ENCODE data around the gene IFIT2.
"Not testable (repeated sequence)": the region's sequence is repeated elsewhere in the genome, so short reads cannot be mapped to it uniquely, and the experiment has no call there.

The IFIT2 gene, protein sequence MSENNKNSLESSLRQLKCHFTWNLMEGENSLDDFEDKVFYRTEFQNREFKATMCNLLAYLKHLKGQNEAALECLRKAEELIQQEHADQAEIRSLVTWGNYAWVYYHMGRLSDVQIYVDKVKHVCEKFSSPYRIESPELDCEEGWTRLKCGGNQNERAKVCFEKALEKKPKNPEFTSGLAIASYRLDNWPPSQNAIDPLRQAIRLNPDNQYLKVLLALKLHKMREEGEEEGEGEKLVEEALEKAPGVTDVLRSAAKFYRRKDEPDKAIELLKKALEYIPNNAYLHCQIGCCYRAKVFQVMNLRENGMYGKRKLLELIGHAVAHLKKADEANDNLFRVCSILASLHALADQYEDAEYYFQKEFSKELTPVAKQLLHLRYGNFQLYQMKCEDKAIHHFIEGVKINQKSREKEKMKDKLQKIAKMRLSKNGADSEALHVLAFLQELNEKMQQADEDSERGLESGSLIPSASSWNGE

DNA sequence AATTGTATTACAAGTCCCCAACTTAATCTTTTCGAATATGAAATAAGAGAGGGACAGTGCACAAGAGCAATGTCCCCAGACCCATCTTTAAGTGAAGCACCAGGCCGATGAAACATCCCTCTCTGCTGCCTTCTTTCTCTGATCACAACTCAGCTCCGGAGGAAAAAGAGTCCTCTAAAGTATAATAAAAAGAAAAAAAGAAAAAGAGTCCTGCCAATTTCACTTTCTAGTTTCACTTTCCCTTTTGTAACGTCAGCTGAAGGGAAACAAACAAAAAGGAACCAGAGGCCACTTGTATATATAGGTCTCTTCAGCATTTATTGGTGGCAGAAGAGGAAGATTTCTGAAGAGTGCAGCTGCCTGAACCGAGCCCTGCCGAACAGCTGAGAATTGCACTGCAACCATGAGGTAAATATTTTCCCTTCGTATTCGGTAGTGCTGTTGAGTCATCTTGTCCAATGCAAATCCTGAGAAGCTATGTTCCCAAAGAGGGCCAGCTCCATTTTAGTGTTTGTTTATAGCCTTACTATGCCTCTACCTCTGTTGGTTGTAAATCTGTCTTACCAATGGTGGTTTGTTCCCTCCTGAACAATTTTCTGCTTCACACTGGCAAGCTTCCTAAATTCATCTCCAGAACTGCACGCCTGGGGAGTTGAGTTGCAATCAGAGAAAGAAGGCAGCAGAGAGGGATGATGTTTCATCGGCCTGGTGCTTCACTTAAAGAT, at the start of gene IFIT2:
Gene IFIT2 (plus strand): TSS at position 326 of the 725 bp plus-strand sequence. CDS start 78 bp downstream, at position 404.
- peak; percentile 80 for DNase-seq

DNA sequence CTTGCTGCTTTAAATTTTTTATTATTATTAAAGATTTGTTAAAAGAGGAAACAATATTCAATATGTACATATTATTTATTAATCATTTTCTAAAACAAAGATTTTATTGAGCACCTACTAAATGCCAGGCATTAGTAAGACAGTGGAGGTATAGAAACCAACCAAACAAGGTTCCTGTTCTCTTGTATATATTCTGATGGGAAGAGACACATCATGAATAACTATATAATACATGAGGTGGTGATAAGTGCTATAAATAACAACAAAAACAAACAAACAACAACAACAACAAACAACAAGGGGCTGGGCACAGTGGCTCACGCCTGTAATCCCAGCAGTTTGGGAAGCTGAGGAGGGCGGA, 49.6 kb upstream of the IFIT2 start:
- no peak for DNase-seq

DNA sequence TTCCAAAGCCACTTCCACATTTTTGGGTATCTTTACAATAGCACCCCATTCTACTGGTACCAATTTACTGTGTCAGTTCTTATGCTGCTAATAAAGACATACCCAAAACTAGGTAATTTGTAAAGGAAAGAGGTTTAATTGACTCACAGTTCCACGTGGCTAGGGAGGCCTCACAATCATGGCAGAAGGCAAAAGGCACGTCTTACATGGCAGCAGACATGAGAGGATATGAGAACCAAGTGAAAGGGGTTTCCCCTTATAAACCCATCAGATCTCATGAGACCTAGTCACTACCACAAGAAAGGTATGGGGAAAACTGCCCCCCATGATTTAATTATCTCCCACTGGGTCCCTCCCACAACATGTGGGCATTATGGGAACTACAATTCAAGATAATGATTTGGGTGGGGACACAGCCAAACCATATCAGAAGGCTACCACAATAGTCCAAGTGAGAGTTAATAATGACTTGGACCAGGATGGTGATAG, 46.7 kb upstream of the IFIT2 start:
- not testable (repeated sequence) for DNase-seq

DNA sequence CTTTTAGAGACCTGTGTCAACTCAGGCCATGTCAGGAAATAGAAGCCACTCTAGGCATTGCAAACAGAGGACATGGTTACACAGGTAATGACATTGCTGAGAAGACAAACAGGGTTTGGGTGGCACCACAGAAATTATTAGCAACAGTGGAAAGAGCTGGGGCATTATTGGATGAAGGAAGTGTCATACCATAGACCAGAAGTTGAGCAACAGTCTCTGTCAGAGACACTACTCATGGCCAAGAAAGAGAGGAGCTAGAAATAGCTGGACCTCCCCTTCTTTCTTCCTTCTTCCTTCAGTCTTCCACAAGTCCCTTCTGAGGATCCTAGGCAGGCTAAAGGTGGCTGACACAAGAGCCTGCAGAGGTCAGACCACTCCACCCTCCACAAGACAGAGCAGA, 46.1 kb upstream of the IFIT2 start:
- DNase-seq, result no peak

DNA sequence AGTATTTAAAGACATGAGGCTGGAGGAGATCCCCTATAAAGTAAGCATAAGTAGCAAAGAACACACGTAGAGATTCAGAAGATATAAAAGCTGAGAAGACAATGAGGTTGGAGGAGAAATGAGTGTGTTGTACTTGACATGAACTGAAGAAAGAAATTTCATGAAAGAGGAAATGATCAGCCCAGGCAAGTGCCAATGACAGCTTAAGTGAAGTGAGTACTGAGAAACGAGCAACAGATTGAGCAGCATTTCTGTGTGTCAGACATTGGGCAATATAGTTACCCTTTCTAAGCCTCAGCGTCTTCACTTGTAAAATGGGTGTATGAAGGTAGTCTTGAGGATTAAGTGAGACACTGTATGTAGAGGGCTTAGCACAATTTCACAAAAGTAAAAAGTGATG, 45.5 kb upstream of the IFIT2 start:
- no peak for DNase-seq

DNA sequence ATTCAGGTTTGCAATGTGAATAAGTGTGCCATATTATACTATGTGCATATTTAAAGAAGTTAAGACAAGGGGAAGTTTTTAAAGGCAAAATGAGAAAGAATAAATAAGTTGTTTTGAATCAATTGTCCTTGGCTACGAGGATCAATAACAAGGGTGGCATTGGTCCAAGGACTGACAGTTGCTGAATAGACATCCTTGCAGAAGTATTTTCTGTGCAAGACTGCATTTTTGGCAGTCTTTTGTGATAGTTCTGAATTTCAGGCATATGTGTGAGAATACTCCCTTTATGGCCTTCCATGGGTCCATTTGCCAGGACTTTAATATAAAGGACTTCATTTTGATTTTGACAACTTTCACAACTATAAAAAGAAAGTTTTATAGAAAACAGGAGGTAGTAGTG, 44.9 kb upstream of the IFIT2 start:
- no peak for DNase-seq

DNA sequence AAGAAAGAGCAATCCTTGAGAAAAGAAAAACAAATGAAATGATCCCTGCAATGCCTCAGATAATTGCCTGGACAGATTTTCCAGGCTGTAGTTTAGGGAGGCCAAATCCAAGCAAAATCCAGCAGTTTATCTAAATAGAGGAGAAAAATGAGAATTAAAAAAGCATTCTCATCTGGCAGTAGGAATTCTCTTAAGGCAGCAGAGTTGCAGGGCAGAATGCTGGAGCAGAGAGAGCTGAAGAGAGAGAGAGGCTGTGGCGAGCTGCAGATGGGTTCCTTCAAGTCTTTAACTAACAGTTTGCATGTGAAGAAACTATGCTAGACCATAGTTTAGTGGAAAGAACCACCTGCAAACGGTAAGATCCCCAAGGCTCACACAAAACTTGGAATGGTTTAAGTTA, 44.3 kb upstream of the IFIT2 start:
- no peak for DNase-seq

DNA sequence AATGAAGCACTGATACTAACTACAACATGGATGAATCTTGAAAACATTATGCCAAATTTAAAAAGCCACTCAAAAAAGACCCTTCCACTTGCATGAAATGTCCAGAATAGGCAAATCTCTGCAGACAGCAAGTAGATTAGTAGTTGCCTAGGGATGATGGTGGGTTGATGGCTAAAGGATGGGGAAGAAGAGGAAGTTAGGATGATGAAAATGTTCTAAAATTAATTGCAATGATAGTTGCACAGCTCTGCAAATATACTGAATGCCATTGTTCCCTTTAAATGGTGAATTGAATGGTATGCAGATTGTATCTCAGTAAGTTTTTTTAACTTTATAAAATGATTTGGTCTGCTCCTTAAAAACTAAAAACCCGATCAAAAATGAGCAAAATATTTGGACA, 43.0 kb upstream of the IFIT2 start:
- no peak for DNase-seq

DNA sequence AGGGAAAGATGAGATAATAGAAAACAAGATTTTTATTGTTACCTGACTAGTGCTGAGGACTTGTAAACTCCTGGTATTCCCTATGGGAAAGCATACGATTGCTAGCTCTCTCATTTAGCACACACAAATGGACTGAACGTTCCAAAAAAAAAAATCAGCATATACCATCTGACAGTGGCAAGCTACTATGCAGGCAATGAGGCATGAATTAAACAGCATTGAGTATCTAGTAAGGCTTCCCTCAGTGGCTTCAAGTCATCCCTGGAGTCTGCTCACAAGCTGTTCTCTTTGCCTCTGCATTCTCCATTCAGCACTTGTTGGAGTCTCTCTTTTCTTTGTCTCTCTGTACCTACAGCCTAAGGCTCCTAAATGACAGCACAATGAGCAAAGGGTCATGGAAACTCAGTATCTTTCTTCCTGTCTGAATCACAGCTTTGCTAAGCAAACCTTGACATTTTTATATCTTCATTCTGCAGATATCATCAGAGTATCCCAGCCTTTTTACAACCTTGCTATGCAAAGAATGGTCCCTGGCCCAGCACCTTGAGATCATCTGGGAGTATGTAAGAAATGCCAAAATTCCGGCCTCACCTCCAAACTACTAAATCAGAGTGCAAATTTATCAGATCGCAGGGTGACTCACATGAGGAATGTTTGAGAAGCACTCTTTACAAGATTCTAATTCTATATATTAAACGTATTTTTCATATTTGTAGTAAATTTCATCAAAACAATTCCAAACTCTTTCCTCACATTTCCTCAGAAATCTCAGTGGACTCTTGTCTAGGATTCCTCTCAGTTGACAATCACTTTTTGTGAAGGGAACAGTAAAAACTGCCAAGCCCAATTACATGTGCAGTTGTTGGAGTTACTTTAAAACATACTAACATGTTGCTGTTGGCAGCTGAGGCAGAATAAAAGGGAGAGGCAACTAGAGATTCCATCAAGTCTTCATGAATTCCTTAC, 39.5 kb upstream of the IFIT2 start:
- DNase-seq, result no peak

DNA sequence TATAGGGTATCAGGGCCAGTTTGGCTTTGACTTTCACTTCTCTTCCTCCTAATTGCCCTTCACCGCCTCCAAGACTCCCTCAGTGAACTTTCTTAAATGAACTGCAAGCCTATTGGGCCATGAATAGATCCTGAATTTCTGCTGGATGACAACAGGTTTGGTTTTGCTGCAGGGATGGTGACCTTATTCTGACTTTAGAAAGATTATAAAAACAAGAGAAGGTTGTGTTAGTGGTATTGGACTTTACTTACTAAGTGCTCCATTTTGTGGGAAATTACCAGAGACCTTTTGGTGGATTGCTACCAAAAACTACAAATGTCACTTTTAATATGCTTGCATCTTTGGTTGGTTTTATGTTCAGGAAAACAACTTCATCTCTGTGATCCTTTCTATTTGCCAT, 38.8 kb upstream of the IFIT2 start:
- no peak for DNase-seq

DNA sequence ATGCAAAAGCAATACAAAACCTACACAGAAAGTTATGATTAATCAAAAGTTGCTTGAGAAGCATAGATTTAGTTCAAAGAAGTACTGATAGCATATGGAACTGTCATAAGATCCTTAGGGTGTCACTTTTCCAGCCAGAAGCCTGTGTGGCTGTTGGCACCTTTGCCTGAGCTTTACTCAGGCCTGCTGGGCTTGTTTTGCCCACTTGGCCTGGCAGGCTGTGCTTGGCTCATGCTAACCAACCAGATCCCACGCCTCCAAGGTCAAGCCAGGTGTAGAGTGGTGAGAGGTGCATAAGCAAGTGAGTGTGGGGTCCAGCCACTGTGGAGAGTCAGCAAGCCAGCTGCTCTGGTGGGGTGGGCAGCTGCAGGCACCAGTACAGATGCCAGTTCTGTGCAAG, 38.3 kb upstream of the IFIT2 start:
- DNase-seq, result no peak

DNA sequence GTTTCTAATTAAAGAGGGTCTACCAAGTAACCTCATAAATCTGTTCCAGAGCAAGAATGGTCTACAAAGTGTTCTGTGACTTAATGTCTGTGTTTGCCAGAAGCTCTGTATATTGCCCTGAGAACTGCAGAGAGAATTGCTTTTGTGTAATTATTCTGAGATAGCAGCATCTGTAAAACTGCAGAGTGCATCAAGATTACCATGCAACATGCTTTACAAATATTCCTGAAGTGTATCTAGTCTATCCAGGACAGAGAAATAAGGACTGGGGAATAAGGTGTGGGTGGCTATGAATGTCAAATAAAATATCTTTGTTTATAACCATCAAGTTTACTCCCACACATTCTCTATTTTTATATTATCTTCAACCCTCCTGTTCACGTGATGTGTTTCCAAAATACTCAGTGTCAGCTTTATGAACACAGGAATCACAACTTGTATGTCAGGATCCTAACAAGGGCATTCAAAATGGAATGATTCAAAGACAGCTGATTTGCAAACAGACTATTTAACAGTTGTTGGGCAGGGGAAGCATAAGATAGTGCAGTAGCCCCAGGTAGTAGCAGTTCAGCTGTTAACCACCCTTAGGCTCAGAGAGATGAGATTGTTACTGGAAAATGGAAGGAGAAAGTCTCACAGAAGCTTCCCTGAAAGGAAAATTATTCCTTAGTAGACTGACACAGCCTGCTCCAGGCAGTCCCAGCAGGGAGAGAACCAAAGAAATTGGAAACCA, 35.0 kb upstream of the IFIT2 start:
- no peak for DNase-seq

DNA sequence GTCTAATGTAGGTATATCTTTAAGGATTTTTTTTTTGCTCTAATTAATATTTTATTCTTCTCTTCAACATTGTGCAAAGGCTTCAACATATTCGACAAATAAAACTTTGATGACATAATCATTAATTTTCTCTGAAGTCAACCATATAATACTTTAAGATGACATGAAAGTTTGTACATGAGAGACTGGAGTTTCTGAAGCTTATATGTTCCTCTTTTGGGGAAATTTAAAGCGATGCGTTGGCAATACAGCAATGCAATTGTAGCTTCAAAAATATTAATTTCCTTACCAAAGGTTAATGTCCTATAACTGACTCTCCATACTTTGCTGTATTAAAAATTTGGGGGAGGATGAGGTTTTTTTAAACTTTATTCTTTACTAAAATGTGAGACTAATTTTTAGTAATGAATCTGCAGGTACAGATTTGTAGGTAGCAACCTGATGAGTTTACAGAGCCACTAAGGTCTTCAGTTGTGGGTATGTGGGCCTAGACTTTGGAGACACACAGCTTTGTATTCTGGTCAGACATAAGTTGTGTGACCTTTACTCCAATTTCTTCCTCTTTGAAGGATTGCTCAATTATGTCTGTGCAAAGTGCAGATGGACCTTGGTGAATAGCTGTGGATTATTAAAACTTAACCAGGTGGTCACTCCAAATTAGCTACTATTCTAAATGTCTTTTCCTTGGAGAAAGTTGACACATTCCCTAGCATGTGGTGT, 32.3 kb upstream of the IFIT2 start:
- DNase-seq, result no peak

DNA sequence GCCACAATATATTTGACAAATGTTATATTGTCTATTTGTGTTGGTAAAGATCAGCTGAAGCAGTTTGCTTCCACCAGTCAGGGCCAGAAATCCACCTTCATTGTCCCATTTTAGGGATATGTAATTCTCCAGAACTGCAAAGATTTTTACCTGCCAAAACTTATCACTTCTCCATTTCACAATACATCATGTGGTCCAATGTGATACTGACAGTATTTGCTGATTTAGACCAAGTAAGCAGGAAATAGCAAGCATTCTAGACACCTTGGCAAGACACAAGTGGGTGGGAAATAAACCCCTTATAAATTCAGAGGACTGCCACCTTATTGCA, 31.7 kb upstream of the IFIT2 start:
- DNase-seq, result no peak

DNA sequence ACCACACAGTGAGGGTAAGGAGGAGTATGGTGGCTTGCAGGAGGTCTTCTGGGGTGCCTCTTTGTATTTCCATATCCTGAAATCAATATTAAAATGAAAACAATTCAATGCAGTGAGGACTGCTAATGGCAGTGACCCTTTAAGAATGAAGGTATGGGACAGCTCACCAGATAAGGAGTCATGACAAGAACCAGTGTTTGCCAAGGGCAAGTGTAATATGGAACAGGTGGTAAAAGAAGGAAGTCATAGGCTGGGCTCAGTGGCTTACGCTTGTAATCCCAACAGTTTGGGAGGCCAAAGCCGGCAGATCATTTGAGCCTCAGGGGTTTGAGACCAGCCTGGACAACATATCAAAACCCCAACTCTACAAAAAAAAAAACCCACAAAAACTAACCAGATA, 30.3 kb upstream of the IFIT2 start:
- DNase-seq, result no peak

DNA sequence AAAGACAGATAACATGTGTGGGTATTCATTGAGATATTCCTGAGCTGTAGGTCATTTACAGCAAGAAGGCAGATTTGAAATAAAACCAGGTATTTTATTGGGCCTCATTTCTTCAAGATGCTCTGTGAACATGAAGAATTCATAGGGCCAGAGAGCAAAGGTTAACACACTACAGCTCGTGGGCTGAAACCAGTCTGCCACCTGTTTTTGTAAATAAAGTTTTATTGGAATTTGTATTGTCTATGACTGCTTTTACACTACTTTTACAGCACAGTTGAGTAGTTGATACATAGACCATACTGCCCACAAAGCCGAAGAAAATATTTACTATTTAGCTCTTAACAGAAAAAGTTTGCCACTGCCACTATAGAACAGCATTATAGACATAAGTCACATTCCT, 28.2 kb upstream of the IFIT2 start:
- DNase-seq, result no peak

DNA sequence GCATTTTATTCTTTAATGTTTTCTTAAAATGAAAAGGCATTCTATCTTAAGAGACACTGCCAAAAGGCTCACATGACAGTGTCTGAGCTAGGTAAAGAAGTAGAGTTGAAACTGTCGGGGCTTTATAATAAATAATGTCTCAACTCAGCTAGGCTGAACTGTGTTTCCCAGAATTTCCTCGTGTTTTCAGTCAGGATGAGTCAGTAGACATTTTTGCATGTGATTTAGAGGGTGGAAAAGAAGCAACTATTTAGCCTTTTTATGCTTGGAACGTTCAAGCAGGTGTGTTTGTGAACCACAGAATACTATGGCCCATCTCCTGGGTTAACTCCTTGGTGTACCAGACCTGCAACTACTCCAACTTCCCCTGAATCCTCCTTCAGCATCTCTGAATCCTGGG, 26.9 kb upstream of the IFIT2 start:
- no peak for DNase-seq

DNA sequence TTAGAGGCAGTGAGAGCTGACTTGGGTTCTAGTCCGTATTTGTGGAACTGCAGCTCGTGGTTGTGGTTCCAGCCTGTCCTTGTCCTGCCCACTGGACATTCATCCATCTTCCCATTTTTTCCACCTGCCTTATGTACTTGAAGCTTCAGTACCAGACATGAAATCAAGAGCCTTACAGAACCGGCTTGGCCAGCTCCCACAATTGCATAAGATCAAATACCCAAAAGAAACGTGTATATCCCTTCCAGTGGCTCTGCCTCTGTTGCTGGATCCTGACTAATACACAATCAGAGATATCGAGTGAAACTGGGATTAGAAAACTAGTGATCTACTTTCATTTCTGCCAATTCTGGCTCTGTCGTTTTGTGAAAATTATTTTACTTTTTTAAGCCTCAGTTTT, 26.5 kb upstream of the IFIT2 start:
- DNase-seq, result no peak

DNA sequence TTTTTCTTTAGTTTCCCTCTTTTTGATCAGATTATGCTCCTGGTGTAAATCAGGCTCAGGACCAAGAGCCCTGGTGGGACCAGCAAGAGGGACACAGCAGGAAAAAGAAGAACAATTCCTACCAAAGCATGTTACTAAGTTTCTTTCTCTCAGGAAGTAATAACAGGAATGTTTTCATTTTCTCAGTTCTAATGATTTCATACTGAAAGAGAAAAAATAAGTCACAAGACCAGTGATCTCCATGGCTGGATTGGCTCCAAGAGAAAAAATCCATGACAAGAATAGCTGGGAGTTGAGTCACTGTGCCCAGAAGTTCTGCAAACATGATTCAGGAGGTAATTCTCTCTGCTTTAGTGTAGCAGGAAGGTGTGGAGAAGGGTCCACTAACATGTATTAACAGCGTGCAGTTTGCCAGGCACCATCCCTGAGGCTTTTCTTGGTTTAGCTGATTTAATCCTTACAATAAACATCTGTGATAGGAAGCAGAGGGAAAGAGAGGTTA, 23.8 kb upstream of the IFIT2 start:
- DNase-seq, result no peak

DNA sequence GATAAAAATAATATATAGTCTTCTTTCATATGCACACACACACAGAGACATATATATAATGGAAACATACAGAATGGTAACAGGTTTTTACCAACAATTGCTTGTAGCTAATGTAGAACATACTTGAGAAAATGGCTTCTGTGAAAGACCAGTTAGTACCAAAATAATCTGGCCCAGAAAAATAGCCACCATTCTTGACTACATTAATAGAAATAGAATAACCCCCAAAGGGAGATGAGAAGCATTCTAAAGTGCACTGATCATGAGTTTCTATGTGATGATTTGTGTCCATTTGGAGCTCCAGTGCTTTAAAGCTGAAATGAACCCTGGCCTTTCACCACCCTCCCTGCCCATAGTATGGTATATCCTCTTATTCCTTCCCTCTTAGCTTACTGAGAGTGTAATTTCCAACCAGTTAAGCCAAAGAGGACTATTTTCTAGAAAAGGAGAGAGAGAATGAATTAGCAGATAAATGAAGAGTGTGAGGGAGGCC, 22.9 kb upstream of the IFIT2 start:
- no peak for DNase-seq

DNA sequence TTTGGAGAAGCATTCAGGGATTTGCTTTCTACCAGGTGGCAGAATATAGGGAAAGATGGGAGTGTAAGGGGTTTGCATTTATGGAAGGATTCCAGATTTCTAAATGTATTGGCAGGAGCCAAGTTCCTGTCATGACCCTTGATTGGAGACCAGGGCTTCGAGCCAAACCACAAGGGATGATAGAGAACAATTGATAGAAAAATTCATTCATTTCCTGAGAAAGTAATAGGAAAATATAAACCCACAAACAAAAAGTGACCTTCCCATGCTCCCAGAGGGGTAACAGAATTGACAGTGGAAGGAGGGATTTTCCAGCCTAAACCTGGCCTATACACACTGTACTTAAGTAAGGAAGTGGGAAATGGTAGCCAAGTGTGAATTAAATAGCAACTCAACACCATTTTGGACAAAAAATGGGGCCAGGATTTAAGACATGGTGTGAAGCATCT, 22.4 kb upstream of the IFIT2 start:
- DNase-seq, result no peak

Measured in KG1 (cell line).